Measurements from ENCODE around the gene PLEKHM2.
"Not testable (repeated sequence)": the region's sequence is repeated elsewhere in the genome, so short reads cannot be mapped to it uniquely, and the experiment has no call there.

PLEKHM2 gene

DNA sequence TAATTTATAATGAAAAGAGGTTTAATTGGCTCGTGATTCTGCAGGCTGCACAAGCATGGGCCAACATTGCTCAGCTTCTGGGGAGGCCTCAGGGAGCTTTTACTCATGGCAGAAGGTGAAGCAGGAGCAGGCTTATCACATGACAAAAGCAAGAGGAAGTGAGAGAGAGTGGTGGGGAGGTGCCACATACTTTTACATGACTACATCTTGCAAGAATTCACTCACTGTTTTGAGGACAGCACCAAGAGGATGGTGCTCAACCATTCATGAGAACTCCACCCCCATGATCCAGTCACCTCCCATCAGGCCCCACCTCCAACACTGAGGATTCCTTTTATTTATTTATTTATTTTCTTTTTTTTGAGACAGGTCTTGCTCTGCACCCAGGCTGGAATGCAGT lies 5.5 kb upstream of the PLEKHM2 start:
- DNase-seq: no peak

DNA sequence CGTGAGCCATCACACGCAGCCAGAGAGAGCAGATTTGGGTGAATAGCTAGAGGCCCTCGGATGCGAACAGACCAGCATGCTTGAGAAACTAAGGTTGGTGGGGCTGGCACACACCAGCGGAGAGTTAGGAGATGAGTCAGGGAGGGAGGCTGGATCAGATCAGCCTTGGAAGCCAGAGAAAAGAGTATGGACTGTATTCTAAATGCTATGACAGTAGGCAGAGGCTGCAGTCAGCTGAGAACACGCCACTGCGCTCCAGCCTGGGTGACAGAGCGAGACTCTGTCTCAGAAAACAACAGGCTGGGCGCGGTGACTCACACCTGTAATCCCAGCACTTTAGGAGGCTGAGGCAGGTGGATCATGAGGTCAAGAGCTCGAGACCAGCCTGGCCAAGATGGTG lies 4.0 kb upstream of the PLEKHM2 start:
- no peak for DNase-seq

GRCh38 chr1:15680561-15681348 lies 3.4 kb upstream of the PLEKHM2 start:
- DNase-seq: no peak

- peak; percentile 21 for DNase-seq
Measured at GRCh38 chr1:15681349-15682292, 2.5 kb upstream of the PLEKHM2 start.

DNA sequence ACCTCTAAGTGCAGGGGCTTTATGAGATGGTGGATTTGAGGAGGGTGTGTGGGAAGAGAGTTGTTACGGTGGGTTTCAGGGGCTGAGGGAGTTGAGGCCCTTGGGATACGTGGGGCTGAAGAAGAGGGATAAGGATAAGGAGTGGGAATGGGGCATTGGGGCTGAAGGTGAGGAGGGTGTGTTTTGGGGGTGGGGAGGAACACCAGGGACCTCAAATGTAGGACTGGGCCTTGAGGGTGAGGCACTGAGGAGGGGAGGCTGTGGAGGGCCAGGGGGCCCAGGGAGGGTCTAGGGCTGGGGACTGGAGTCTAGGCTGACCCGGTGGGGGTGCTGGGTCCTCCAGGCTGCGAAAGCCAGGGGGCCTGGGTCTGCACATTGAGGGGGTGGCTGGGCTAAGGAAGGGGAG lies 1.2 kb upstream of the PLEKHM2 start:
- no peak for DNase-seq

- DNase-seq: no peak
Measured at GRCh38 chr1:15683345-15684039, 628 bp upstream of the PLEKHM2 start.

DNA sequence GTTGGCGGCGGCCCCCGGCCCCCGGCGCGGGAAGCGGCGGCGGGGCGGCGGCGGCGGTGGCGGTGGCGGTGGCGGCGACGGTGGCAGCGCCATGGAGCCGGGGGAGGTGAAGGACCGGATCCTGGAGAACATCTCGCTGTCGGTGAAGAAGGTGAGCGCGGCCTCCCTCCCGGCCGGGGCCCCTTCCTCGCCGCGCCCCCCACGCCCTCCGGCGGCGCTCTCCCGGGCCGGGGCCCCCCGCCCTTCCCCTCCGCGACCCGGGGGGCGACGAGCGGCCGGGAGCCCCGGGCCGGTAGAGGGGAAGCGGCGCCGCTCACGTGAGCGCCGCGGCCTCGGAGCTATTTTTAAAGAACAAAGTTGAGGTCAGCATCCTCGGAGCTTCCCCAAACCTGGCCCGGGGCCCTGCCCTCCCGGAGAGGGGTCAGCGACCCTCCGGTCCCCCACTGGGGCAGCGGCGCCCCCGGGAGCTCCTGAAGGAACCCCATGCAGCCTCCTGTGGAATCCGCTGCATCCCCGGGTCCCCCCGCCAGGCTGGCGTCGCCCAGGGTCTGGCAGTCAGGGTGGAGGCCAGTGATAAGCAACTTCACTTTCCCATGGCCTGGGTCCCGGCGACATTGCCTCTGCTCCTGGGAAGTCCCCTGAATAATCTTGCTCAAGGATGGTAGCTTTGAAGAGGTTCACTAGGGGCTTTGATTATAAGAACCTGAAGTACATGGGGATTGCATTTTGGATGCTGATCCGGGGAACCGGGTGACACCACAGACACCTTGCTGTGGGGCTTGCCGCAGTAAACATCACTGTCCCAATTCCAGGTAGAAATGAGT lies 560 bp downstream of the PLEKHM2 start:
- peak; percentile 51 for DNase-seq

- no peak for DNase-seq
Measured at GRCh38 chr1:15685820-15686219, 1.7 kb downstream of the PLEKHM2 start.

DNA sequence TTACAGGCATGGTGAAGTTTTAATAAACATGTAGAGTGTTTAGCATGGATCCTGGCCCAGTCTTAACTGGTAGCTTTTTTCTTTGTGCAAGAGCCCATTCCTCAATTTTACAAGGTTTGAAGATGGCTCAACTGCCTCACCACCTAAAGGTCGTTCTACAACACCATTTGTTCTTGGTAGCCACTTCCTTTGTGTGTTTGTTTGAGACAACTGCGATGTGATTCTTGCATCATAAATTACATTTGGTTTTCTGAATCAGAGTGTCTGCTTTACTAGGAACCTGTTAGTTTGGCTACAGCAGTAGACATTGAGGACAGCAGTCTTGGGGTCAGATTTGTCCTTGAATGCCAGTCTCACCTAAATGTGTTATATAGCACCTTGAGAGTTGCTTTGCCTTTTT lies 3.3 kb downstream of the PLEKHM2 start:
- DNase-seq: no peak

DNA sequence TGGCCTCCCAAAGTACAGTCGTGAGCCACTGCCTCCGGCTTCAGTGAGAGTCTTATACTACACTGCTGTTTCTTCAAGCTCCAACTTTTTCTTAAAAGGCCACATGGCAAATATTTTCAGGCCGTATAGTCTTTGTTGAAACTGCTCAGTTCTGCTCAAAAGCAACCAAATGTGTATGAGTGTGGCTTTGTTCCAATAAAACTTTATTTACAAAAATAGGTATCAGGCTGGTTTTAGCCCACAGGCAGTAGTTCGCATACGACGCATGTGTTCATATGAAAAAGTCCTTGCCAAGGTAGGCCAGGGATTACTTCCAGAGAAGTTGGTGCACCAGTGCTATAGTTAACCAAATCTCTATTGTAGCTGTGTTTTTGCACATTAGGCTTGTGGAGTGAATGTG lies 6.2 kb downstream of the PLEKHM2 start:
- DNase-seq: no peak

- DNase-seq: no peak
Measured at GRCh38 chr1:15691434-15692032, 7.4 kb downstream of the PLEKHM2 start.

DNA sequence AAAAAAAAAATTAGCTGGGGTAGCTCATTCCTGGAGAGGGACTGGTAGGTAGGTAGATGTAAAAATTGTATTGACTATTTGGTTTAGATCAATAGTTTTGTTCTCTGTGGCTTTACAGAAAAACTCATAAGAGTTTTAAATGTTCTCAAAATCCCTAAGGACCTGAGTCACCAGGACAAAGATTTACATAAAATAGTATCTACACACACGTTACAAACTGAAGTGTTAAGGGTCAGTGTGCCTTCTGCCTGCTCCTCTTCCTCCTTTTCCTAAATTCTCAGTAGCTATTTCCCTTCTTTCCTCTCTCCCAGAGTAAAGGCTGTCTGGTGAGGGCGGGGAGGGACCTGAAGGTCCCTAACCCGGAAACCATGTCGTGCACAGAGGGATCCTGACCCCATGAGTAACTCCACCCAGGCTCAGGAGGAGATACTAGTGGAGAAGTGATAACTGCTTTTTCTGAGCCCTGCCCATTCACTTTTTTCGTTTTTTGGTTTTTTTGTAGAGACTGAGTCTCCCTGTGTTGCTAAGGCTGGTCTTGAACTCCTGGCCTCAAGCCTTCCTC lies 8.1 kb downstream of the PLEKHM2 start:
- DNase-seq: no peak

DNA sequence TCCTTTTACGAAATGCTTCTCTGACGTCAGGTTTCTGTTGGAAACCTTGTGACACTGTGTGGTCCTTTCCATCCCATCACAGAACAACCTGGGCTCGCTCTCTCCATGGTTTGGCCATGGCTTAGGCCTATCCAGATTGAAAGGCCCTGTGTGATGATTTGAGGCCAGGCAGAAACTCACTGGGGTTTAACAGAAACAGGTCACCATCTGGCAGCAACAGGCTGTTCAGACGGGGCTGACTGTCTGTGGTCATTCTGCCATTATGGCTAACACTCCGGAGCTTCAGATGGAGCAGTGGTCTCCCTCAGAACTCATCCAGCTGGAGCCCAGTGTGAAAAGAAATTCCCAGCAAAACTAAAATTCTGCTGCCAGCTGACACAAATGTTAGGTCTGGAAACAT lies 9.3 kb downstream of the PLEKHM2 start:
- DNase-seq: no peak

GRCh38 chr1:15696956-15697521 lies 12.9 kb downstream of the PLEKHM2 start:
- no peak for DNase-seq

- DNase-seq: no peak
Measured at GRCh38 chr1:15698201-15698600, 14.1 kb downstream of the PLEKHM2 start.

GRCh38 chr1:15699321-15699720 lies 15.2 kb downstream of the PLEKHM2 start:
- not testable (repeated sequence) for DNase-seq

- no peak for DNase-seq
Measured at GRCh38 chr1:15700508-15700907, 16.4 kb downstream of the PLEKHM2 start.

DNA sequence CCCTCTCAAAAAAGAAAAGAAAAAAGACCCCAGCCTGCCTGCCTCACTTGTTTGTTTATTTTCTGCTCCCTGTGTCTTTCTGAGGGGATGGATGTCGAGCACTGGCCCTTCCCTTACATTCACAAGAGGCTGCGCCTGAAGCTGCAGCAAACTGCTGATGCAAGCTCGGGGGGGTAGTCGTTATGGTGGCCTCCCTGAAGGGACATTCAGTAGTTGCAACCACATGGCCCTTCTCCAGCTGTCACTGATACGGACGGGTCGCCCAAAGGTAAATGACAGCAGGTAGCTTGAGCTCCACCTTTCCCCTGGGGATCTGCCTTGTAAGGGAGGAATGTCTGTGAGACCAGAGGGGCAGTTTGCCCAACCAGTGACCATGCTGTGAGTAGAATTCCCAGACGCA lies 17.7 kb downstream of the PLEKHM2 start:
- no peak for DNase-seq

DNA sequence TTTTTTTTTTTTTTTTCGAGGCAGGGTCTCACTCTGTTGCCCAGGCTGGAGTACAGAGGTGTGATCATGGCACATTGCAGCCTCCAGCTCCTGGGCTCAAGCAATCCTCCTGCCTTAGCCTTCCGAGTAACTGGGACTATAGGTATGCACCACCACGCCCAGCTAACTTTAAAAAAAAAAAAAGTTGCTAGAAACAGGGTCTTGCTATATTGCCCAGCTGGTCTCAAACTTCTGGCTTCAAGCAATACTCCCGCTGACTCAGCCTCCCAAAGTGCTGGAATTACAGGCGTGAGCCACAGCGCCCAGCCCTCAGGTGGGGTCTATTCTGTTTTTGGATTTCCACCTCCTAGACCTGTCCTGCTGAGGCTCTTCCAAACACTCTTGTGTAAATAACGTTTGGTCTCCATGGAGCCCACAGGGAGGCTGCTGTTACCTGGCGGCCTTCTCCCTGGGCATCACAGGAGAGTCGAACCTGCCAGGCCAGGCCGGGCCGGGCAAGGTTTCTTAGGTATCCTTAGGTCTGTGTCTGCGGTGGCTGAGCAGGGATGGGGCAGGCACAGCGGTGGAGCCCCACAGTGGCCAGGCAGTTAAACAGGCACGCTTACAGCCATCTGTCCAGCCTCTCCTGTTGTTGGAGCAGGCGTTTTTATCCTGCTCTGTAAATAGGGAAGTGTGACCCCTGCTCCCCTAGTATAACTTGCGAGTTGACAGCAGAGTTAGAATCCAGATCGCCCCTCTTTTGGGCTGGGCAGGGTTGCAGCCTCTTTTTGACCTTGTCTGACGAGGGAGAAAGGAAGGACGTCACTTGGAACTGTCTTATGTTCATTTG lies 18.8 kb downstream of the PLEKHM2 start:
- DNase-seq: peak; percentile 24

- DNase-seq: no peak
Measured at GRCh38 chr1:15703562-15703961, 19.4 kb downstream of the PLEKHM2 start.
